Measurements from ENCODE around the gene MTA2. TPM values are rescaled to one million over a fixed set of nuclear protein-coding genes. Genes with fewer than 3 reads are reported as not detected.

The MTA2 gene
- total and polyA plus RNA-seq, 11 donors, result 18.4 to 55.3 (median 33.7) TPM

- 80 to 90% (median 87%) methylated on average over 8 of the region's 8 CpGs for WGBS, 4 donors
These were observed 6.5 kb downstream of the MTA2 start for GRCh38 chr11:62595124-62595523.

GRCh38 chr11:62593434-62594044 lies 8.1 kb downstream of the MTA2 start:
- intact Hi-C loops (cut with DNase I), result loop anchor here in 2 of 10 donors (2.0 to 10.0 kb wide), 3 partner anchors 101 to 269 kb away; no protein-coding TSS in a partner anchor
- H3K36me3 ChIP-seq, result peaks cover 0 to 61% (median 56%) of the 10 kb centered on the region in 9 donors
- DNase-seq (peak; percentile 66 to 87 (median 77)), ATAC-seq (peak in 1 of 4 donors; percentile 12)
- peaks cover 5 to 42% (median 25%) of the 10 kb centered on the region in 12 donors for H3K4me1 ChIP-seq
- 53 to 59% (median 55%) methylated on average over 13 of the region's 13 CpGs for WGBS, 4 donors
- peak overlapping the region in 3 of 12 donors; percentile 96 to 98 (median 98) for H3K27ac ChIP-seq
- TF ChIP-seq POLR2A (IDR thresholded peaks at IDR 0.05) (no peak), CTCF (IDR thresholded peaks at IDR 0.05) (peak; percentile 23 to 65 (median 52))
- no peaks in the 10 kb centered on the region for H3K27me3 ChIP-seq
- no peak overlapping the region for H3K4me3 ChIP-seq
- H3K9me3 ChIP-seq, result no peaks in the 10 kb centered on the region

More at GRCh38 chr11:62595124-62595523, 6.5 kb downstream of the MTA2 start:
- Histone ChIP-seq H3K36me3 (peaks cover 0 to 64% (median 51%) of the 10 kb centered on the region in 9 donors), H3K4me3 (no peak overlapping the region), H3K4me1 (peaks cover 7 to 50% (median 36%) of the 10 kb centered on the region in 12 donors), H3K27me3 (no peaks in the 10 kb centered on the region), H3K27ac (no peak overlapping the region), H3K9me3 (no peaks in the 10 kb centered on the region)
- no peak for TF ChIP-seq POLR2A (IDR thresholded peaks at IDR 0.05)
- no peak for TF ChIP-seq CTCF (IDR thresholded peaks at IDR 0.05)
- DNase-seq (peak in 1 of 5 donors; percentile 23), ATAC-seq (no peak)
- intact Hi-C loops (cut with DNase I), result loop anchor here in 1 of 10 donors (10.0 kb wide), 1 partner anchor 100 kb away; no protein-coding TSS in a partner anchor

- no peaks in the 10 kb centered on the region for H3K27me3 ChIP-seq
- no peaks in the 10 kb centered on the region for H3K9me3 ChIP-seq
- H3K27ac ChIP-seq, result peak overlapping the region; percentile 68 to 98 (median 94)
- ATAC-seq, result no peak
- 74 to 85% (median 78%) methylated on average over 8 of the region's 8 CpGs for WGBS, 4 donors
- no peak for TF ChIP-seq POLR2A (IDR thresholded peaks at IDR 0.05)
- no peak for TF ChIP-seq CTCF (IDR thresholded peaks at IDR 0.05)
- DNase-seq, result peak in 1 of 5 donors; percentile 13
- H3K36me3 ChIP-seq, result peaks cover 0 to 61% (median 56%) of the 10 kb centered on the region in 9 donors
- no peak overlapping the region for H3K4me3 ChIP-seq
- H3K4me1 ChIP-seq, result peaks cover 5 to 40% (median 23%) of the 10 kb centered on the region in 12 donors
- intact Hi-C loops (cut with DNase I), result loop anchor here in 2 of 10 donors (2.0 to 10.0 kb wide), 3 partner anchors 102 to 269 kb away; no protein-coding TSS in a partner anchor
These were observed 8.7 kb downstream of the MTA2 start for GRCh38 chr11:62592989-62593421.

GRCh38 chr11:62592146-62592815 lies 9.4 kb downstream of the MTA2 start:
- no peaks in the 10 kb centered on the region for H3K9me3 ChIP-seq
- H3K4me1 ChIP-seq, result peaks cover 5 to 40% (median 23%) of the 10 kb centered on the region in 12 donors
- peak overlapping the region; percentile 68 to 98 (median 94) for H3K27ac ChIP-seq
- peak overlapping the region; percentile 25 to 97 (median 77) for H3K4me3 ChIP-seq
- no peaks in the 10 kb centered on the region for H3K27me3 ChIP-seq
- DNase-seq (no peak), ATAC-seq (peak in 2 of 4 donors; percentile 7 to 21)
- peak in 1 of 12 donors; percentile 7 for TF ChIP-seq CTCF (IDR thresholded peaks at IDR 0.05)
- no peak for TF ChIP-seq POLR2A (IDR thresholded peaks at IDR 0.05)
- intact Hi-C loops (cut with DNase I), result loop anchor here in 2 of 10 donors (2.0 to 10.0 kb wide), 3 partner anchors 103 to 270 kb away; no protein-coding TSS in a partner anchor
- 9 to 16% (median 11%) methylated on average over 13 to 17 of the region's 17 CpGs for WGBS, 4 donors
- peaks cover 0 to 61% (median 56%) of the 10 kb centered on the region in 9 donors for H3K36me3 ChIP-seq
